Measurements from ENCODE around the gene ALDH1A2.

DNA sequence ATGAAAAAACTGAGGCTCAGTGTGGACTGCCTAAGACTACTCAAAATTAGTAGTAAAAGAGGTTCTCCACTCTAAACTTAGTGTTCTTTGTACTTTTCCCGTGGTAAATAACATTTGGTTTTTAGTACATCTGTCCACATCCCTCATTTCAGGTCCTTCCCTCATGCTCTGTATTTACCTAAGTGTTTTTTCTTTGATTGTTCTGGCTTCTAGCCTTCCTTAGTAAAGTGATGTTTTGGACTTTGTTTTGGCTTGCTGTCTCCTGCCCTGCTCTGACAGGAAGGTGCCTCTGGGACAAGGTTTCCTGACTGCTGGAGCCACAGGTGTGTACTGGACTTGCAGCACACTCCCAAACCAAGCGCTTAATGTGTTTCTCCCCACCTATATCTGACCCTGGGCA is 29.9 kb upstream of the ALDH1A2 start:
- TF ChIP-seq, protein P1, sequence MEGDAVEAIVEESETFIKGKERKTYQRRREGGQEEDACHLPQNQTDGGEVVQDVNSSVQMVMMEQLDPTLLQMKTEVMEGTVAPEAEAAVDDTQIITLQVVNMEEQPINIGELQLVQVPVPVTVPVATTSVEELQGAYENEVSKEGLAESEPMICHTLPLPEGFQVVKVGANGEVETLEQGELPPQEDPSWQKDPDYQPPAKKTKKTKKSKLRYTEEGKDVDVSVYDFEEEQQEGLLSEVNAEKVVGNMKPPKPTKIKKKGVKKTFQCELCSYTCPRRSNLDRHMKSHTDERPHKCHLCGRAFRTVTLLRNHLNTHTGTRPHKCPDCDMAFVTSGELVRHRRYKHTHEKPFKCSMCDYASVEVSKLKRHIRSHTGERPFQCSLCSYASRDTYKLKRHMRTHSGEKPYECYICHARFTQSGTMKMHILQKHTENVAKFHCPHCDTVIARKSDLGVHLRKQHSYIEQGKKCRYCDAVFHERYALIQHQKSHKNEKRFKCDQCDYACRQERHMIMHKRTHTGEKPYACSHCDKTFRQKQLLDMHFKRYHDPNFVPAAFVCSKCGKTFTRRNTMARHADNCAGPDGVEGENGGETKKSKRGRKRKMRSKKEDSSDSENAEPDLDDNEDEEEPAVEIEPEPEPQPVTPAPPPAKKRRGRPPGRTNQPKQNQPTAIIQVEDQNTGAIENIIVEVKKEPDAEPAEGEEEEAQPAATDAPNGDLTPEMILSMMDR (IDR thresholded peaks at IDR 0.05; ENCODE audit: low read depth, low read length): no peak
- no peak for TF ChIP-seq EZH2phosphoT487 (IDR thresholded peaks at IDR 0.05; ENCODE audit: low read depth)

Measured in OCI-LY3 (cell line).